Stomach (tissue), 4 donors: Measurements from ENCODE around the gene IKZF4.

Source experiments
- EP300 ChIP-seq: sonication (generic); formaldehyde crosslinking; IDR thresholded peaks from one replicate; pipeline ENCODE4 v1.6.1; 2017; ENCODE audit warnings: antibody characterized with exemption
- POLR2A ChIP-seq, 4 donors: fragments of 450-650 bp; IDR thresholded peaks; one replicate each; pipeline ENCODE4 v1.6.1; 2016; ENCODE audit warnings: antibody characterized with exemption in 4 of 4, control low read depth in 2 of 4, mild to moderate bottlenecking in 1 of 4, moderate library complexity in 1 of 4
- TF ChIP-seq, protein P1 (sequence below), 7 experiments: fragments of 450-650 bp in 4 of 7; fragments of 200-600 bp in 3 of 7; sonication (generic) in 3 of 7; IDR thresholded peaks; one replicate each; pipeline ENCODE4 v1.5.1; 2016 to 2019; ENCODE audit warnings: antibody characterized with exemption in 7 of 7, control low read depth in 2 of 7, mild to moderate bottlenecking in 1 of 7

GRCh38 chr12:56040963-56041551 lies 20.2 kb downstream of the IKZF4 start:
- TF ChIP-seq, protein P1, sequence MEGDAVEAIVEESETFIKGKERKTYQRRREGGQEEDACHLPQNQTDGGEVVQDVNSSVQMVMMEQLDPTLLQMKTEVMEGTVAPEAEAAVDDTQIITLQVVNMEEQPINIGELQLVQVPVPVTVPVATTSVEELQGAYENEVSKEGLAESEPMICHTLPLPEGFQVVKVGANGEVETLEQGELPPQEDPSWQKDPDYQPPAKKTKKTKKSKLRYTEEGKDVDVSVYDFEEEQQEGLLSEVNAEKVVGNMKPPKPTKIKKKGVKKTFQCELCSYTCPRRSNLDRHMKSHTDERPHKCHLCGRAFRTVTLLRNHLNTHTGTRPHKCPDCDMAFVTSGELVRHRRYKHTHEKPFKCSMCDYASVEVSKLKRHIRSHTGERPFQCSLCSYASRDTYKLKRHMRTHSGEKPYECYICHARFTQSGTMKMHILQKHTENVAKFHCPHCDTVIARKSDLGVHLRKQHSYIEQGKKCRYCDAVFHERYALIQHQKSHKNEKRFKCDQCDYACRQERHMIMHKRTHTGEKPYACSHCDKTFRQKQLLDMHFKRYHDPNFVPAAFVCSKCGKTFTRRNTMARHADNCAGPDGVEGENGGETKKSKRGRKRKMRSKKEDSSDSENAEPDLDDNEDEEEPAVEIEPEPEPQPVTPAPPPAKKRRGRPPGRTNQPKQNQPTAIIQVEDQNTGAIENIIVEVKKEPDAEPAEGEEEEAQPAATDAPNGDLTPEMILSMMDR (IDR thresholded peaks at IDR 0.05), result peak in 1 of 7 experiments; percentile 3
- TF ChIP-seq EP300 (no peak), POLR2A (IDR thresholded peaks at IDR 0.05) (no peak)
